CD4-positive, CD25-positive, alpha-beta regulatory T cell (primary cell): ENCODE measurements around the gene PSORS1C1. TPM values are rescaled to one million over a fixed set of nuclear protein-coding genes. Genes with fewer than 3 reads are reported as not detected.
"Not testable (repeated sequence)": the region's sequence is repeated elsewhere in the genome, so short reads cannot be mapped to it uniquely, and the experiment has no call there.

Experiments used
- ATAC-seq, 2 donors: fragments of 150-1000 bp; cut with Tn5 transposase; one replicate each; pipeline ENCODE4 v1.10.0; 2021; ENCODE audit warnings: low read depth in 2 of 2, moderate number of reproducible peaks in 2 of 2, moderate library complexity in 1 of 2
- DNase-seq, 3 donors: peaks; one replicate each; pipeline versions ENCODE4 v3.0.0 to v3.0.0-alpha.2; 2012 to 2022; ENCODE audit warnings: mixed read lengths in 1 of 3
- H3K27ac ChIP-seq: one replicate; pipeline ENCODE4 v1.7.0; 2013; ENCODE audit warnings: mild to moderate bottlenecking, low read length; ENCODE audit not compliant: insufficient read depth, poor library complexity, severe bottlenecking
- H3K27me3 ChIP-seq: one replicate; pipeline ENCODE4 v1.7.0; 2013; ENCODE audit warnings: low read length; ENCODE audit not compliant: control insufficient read depth, insufficient read depth
- H3K36me3 ChIP-seq: one replicate; pipeline ENCODE4 v1.7.0; 2013; ENCODE audit warnings: mild to moderate bottlenecking, low read length, moderate library complexity; ENCODE audit not compliant: control insufficient read depth, insufficient read depth
- H3K4me1 ChIP-seq: 2 replicates; pipeline ENCODE4 v1.7.0; 2013; ENCODE audit warnings: mild to moderate bottlenecking, low read length; ENCODE audit not compliant: insufficient read depth, control insufficient read depth, poor library complexity, severe bottlenecking
- H3K4me3 ChIP-seq: one replicate; pipeline ENCODE4 v1.7.0; 2013; ENCODE audit warnings: low read depth, mild to moderate bottlenecking, low read length, moderate library complexity
- H3K9me3 ChIP-seq, 2 experiments: 1 replicate in 1 of 2; 2 replicates in 1 of 2; pipeline ENCODE4 v1.7.0; 2013; ENCODE audit warnings: low read length in 2 of 2, mild to moderate bottlenecking in 1 of 2, moderate library complexity in 1 of 2; ENCODE audit not compliant: control insufficient read depth in 2 of 2
- H3K27ac Mint-ChIP-seq, 3 donors: one replicate each; pipeline ENCODE4 v1.8.0; 2020 to 2022; ENCODE audit warnings: mild to moderate bottlenecking in 3 of 3, mixed read lengths in 3 of 3, moderate library complexity in 2 of 3
- H3K27me3 Mint-ChIP-seq: one replicate; pipeline ENCODE4 v1.8.0; 2022; ENCODE audit warnings: mild to moderate bottlenecking, mixed read lengths
- H3K36me3 Mint-ChIP-seq: one replicate; pipeline ENCODE4 v1.8.0; 2020; ENCODE audit warnings: mixed read lengths
- H3K4me1 Mint-ChIP-seq, 4 donors: one replicate each; pipeline ENCODE4 v1.8.0; 2020 to 2022; ENCODE audit warnings: mixed read lengths in 4 of 4, mild to moderate bottlenecking in 1 of 4
- H3K4me3 Mint-ChIP-seq, 4 donors: one replicate each; pipeline ENCODE4 v1.8.0; 2020 to 2022; ENCODE audit warnings: mild to moderate bottlenecking in 4 of 4, mixed read lengths in 4 of 4, moderate library complexity in 3 of 4
- H3K9me3 Mint-ChIP-seq, 7 donors: one replicate each; pipeline ENCODE4 v1.8.0; 2020 to 2022; ENCODE audit warnings: mixed read lengths in 7 of 7, mild to moderate bottlenecking in 3 of 7, moderate library complexity in 2 of 7
- polyA plus RNA-seq, 4 donors: library from polyadenylated mRNA; unstranded; fragments of 300-500 nt; fragmentation: Illumina TruSeq; gene quantifications; one replicate each; pipeline ENCODE4 v1.2.3, GENCODE V29; 2021
- total RNA-seq: library from RNA; stranded (reverse); gene quantifications from one replicate; pipeline ENCODE4 v1.2.3, GENCODE V29; 2022

PSORS1C1 gene
- total and polyA plus RNA-seq, 5 donors from 2014 or later = not detected

DNA sequence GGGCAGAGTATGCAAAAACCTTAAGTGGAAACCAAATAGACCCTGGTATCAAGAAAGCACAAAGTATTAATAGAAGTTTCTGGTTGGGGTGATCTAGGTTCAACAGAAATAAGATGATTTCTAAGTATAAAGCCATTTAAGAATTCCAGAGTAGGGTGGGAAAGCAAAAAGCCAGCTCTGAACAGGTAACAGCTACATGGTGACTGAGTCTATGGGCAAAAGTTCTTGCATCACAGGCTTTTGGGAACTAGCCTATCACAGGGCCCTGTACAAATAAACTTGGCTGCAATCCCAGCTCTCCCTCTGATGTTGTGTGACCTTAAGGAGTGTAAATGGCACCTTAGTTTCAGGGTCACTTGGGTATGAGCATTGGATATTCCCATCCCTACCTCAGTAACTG lies 49.3 kb downstream of the PSORS1C1 start:
- H3K4me1 Mint-ChIP-seq = peaks cover 8 to 26% (median 16%) of the 10 kb centered on the region in 4 donors
- no peaks in the 10 kb centered on the region for H3K9me3 Mint-ChIP-seq
- Histone ChIP-seq H3K27ac (no peak overlapping the region), H3K27me3 (no peaks in the 10 kb centered on the region), H3K4me1 (peaks cover 17% of the 10 kb centered on the region), H3K4me3 (no peak overlapping the region), H3K36me3 (no peaks in the 10 kb centered on the region), H3K9me3 (no peaks in the 10 kb centered on the region)
- DNase-seq = no peak
- H3K36me3 Mint-ChIP-seq = no peaks in the 10 kb centered on the region
- H3K4me3 Mint-ChIP-seq = peak overlapping the region in 2 of 4 donors; percentile 12 to 22
- no peak overlapping the region for H3K27ac Mint-ChIP-seq
- H3K27me3 Mint-ChIP-seq = no peaks in the 10 kb centered on the region
- no peak for ATAC-seq

DNA sequence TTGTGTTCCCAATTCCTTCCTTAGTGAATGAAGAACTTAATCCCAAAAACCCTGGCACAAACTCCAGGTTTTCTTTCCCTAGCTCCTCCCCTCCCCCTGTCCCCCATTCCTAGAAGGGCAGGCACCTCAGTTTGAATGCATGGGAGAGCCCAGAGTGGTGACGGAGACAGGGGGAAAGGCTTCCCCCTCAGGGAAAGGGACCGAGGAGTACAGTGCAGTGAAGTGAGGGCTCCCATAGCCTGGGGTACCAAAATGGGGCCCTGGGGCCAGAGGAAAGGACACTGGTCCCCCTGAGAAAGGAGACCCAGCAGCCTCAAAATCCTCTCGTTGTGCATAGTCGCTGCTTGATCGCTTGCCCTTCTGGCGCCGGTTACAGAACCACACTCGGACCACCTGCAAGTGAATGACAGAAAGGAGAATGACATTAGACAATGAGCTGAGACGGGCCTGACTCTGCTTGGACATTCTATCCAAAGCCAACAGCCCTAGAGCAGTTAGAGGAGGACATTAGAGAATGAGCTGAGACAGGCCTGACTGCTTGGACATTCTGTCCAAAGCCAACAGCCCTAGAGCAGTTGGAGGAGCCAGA lies 50.0 kb downstream of the PSORS1C1 start:
- H3K36me3 ChIP-seq, H3K27ac ChIP-seq, H3K9me3 ChIP-seq, H3K9me3 Mint-ChIP-seq, H3K27me3 ChIP-seq, DNase-seq, ATAC-seq, H3K4me3 ChIP-seq, H3K36me3 Mint-ChIP-seq, H3K27me3 Mint-ChIP-seq: not testable (repeated sequence)
- Mint-ChIP-seq H3K4me1 (peaks cover 5 to 20% (median 15%) of the 10 kb centered on the region in 4 donors), H3K4me3 (peak overlapping the region in 2 of 4 donors; percentile 19 to 38), H3K27ac (peak overlapping the region in 1 of 3 donors; percentile 59)
- peaks cover 10% of the 10 kb centered on the region for H3K4me1 ChIP-seq

DNA sequence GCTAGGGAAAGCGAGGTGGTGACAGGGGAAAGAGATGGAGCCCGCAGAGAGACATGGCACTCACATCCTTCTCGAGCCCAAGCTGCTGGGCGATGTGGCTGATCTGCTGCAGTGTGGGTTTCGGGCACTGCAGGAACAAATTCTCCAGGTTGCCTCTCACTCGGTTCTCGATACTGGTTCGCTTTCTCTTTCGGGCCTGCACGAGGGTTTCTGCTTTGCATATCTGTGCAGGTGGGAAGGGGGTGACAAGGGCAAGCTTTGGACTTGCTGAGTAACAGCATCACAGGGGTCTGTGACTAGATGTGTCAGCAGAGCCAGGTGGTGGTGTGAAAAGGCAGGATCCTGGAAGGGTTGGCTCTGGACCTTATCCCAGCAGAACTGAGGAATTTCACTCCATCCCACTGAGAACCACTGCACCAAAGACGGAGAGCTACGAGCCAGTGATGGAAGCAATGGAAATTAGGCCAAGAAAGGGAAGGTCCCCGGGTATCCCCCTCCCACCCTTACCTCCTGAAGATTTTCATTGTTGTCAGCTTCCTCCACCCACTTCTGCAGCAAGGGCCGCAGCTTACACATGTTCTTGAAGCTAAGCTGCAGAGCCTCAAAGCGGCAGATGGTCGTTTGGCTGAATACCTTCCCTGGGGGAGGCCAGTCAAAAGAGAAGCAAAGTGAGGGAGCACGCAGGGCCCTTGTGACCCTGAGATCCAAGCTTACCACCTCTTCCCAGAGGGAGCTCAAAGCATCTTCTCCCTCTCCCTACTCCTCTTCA lies 50.6 kb downstream of the PSORS1C1 start:
- ATAC-seq = peak in 1 of 2 donors; percentile 24

DNA sequence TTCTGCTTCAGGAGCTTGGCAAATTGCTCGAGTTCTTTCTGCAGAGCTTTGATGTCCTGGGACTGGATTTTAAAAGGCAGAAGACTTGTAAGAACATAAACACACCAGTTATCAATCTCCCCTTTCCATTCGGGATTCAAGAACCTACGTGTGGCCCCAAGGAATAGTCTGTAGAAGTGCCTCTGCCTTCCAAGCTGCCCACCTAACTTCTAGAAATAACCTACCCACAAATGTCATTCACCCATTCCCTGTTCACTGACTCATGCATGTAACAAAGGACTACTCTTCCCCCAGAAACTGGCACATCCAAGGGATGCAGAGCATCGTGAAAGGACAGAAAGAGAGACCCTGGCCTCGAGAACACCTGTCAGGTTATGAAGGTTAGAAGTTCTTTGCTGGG lies 51.4 kb downstream of the PSORS1C1 start:
- DNase-seq (no peak), ATAC-seq (no peak)
- peak overlapping the region in 1 of 3 donors; percentile 65 for H3K27ac Mint-ChIP-seq
- Histone ChIP-seq H3K36me3 (no peaks in the 10 kb centered on the region), H3K4me1 (peaks cover 5% of the 10 kb centered on the region), H3K9me3 (no peaks in the 10 kb centered on the region), H3K4me3 (no peak overlapping the region), H3K27me3 (no peaks in the 10 kb centered on the region), H3K27ac (no peak overlapping the region)
- H3K27me3 Mint-ChIP-seq = no peaks in the 10 kb centered on the region
- peak overlapping the region in 1 of 4 donors; percentile 13 for H3K4me3 Mint-ChIP-seq
- H3K4me1 Mint-ChIP-seq = peaks cover 0 to 15% (median 10%) of the 10 kb centered on the region in 4 donors
- H3K36me3 Mint-ChIP-seq = no peaks in the 10 kb centered on the region
- no peaks in the 10 kb centered on the region for H3K9me3 Mint-ChIP-seq

More for the DNA sequence above, 50.6 kb downstream of the PSORS1C1 start:
- not testable (repeated sequence) for H3K9me3 Mint-ChIP-seq, H3K36me3 Mint-ChIP-seq, H3K4me1 ChIP-seq, H3K27ac ChIP-seq, DNase-seq, H3K4me3 ChIP-seq, H3K9me3 ChIP-seq, H3K27me3 Mint-ChIP-seq, H3K27me3 ChIP-seq, H3K36me3 ChIP-seq
- peaks cover 0 to 15% (median 10%) of the 10 kb centered on the region in 4 donors for H3K4me1 Mint-ChIP-seq
- H3K4me3 Mint-ChIP-seq = peak overlapping the region in 3 of 4 donors; percentile 11 to 38 (median 19)
- peak overlapping the region in 1 of 3 donors; percentile 59 for H3K27ac Mint-ChIP-seq

DNA sequence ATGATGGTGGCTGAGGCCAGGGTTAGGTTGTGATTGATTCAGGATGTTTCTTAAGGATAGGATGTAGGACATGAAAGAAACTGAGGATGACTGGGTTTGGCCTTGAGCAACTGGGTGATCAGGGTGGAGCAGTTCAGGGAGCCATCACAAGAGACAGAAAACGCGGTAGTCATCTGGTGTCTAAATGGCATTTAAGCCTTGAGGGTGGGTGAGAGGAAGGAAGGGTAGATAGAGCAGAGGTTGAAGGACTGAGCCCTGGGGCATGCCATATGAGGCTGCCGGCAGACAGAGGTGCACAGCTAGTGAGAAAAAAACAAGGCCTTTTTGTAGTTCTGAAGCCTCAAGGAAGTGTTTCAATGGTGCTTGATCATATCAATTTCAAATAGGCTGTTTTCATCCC lies 54.0 kb downstream of the PSORS1C1 start:
- no peaks in the 10 kb centered on the region for H3K36me3 Mint-ChIP-seq
- Histone ChIP-seq H3K27ac (no peak overlapping the region), H3K4me1 (peaks cover 5% of the 10 kb centered on the region), H3K36me3 (no peaks in the 10 kb centered on the region), H3K9me3 (no peaks in the 10 kb centered on the region), H3K27me3 (no peaks in the 10 kb centered on the region), H3K4me3 (no peak overlapping the region)
- peak overlapping the region in 1 of 3 donors; percentile 1 for H3K27ac Mint-ChIP-seq
- peak overlapping the region in 1 of 4 donors; percentile 75 for H3K4me3 Mint-ChIP-seq
- H3K4me1 Mint-ChIP-seq = peaks cover 0 to 13% (median 6%) of the 10 kb centered on the region in 4 donors
- H3K27me3 Mint-ChIP-seq = no peaks in the 10 kb centered on the region
- H3K9me3 Mint-ChIP-seq = no peaks in the 10 kb centered on the region
- ATAC-seq (no peak), DNase-seq (no peak)

DNA sequence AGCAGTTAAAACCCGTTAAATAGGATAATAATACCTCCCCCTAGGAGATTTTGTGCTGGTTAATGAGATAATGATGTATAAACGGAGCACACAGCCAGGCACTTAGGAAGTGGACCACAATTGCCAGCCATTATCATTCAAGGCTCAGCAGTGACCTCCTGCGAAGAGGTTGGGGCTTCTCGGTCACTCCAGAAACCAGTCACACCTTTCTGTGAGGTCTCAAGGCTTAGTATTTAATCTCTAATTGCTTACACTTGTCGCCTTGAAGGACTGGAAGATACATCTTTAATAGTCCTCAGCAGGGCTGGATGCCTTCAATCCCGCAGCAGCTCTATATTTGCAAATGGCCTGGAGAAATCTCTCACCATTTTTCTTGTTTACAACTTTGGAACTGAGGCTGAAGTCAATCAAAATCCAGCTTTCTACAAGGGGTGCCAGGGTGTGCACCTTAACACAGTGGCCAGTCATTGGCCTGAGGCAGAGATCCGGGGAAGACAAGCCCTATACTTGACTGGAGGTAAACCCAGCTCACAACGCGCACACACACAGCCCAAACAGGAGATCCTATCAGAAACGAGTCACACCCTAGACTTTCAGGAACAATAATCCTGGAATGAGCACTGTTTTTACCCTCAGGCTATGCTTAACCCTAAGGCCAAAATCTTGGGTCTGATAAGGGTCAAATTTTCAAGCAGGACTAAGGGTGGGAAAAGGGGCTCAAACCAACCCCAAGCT lies 54.7 kb downstream of the PSORS1C1 start:
- Mint-ChIP-seq H3K27ac (peak overlapping the region in 1 of 3 donors; percentile 25), H3K27me3 (no peaks in the 10 kb centered on the region), H3K9me3 (no peaks in the 10 kb centered on the region), H3K4me3 (no peak overlapping the region), H3K36me3 (no peaks in the 10 kb centered on the region), H3K4me1 (peaks cover 0 to 13% (median 5%) of the 10 kb centered on the region in 4 donors)
- no peaks in the 10 kb centered on the region for H3K27me3 ChIP-seq
- H3K4me1 ChIP-seq = peaks cover 5% of the 10 kb centered on the region
- no peak overlapping the region for H3K27ac ChIP-seq
- H3K36me3 ChIP-seq = no peaks in the 10 kb centered on the region
- ATAC-seq (no peak), DNase-seq (no peak)
- H3K4me3 ChIP-seq = no peak overlapping the region
- no peaks in the 10 kb centered on the region for H3K9me3 ChIP-seq

DNA sequence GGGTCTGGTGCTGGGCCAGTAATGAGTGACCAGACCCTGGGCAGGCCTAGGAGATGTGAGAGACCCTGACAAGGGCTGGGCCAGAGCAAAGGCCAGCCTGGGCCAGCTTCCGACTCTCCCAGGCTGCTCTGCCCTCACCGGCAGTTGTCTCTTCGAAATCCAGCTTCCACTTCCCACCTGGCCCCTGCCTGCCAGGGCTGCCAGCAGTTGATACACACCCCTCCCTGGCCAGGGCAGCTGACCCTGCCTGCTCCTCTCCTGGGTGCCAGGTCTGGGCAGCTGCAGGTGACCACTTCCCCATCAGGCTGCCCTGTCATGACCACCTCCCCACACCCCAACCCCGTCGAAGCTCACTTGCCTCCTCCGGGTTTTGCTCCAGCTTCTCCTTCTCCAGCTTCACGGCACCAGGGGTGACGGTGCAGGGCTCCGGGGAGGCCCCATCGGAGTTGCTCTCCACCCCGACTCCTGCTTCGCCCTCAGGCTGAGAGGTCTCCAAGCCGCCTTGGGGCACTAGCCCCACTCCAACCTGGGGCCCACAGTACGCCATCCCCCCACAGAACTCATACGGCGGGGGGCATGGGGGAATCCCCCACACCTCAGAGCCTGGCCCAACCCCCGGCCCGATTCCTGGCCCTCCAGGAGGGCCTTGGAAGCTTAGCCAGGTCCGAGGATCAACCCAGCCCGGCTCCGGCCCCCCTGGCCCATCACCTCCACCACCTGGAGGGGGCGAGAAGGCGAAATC lies 55.4 kb downstream of the PSORS1C1 start:
- not testable (repeated sequence) for H3K9me3 Mint-ChIP-seq, H3K4me3 Mint-ChIP-seq, DNase-seq, H3K27me3 ChIP-seq, H3K4me1 Mint-ChIP-seq, H3K27me3 Mint-ChIP-seq, H3K27ac Mint-ChIP-seq, H3K4me1 ChIP-seq, H3K36me3 Mint-ChIP-seq, ATAC-seq, H3K4me3 ChIP-seq, H3K9me3 ChIP-seq, H3K36me3 ChIP-seq, H3K27ac ChIP-seq
